HG03460 (cell line): ENCODE measurements around the gene NSF.
"Not testable (repeated sequence)": the region's sequence is repeated elsewhere in the genome, so short reads cannot be mapped to it uniquely, and the experiment has no call there.

Experiments used
- ATAC-seq: cut with Tn5 transposase; IDR thresholded peaks from one replicate; pipeline ENCODE4 v1.9.1; 2021; ENCODE audit not compliant: unreplicated experiment

Gene NSF

GRCh38 chr17:46699014-46699413, 108.5 kb downstream of the NSF start:
- ATAC-seq, result not testable (repeated sequence)

GRCh38 chr17:46717999-46718398, 127.5 kb downstream of the NSF start:
- ATAC-seq, result no peak

- no peak for ATAC-seq
Observed at GRCh38 chr17:46719891-46720290, 129.4 kb downstream of the NSF start.

- no peak for ATAC-seq
Observed at GRCh38 chr17:46720408-46720807, 129.9 kb downstream of the NSF start.

- ATAC-seq, result no peak
Observed at GRCh38 chr17:46722662-46723285, 132.3 kb downstream of the NSF start.

GRCh38 chr17:46726206-46726605, 135.7 kb downstream of the NSF start:
- no peak for ATAC-seq

- ATAC-seq, result no peak
Observed at GRCh38 chr17:46727572-46728348, 137.3 kb downstream of the NSF start.

GRCh38 chr17:46730026-46730425, 139.6 kb downstream of the NSF start:
- no peak for ATAC-seq

GRCh38 chr17:46730679-46731078, 140.2 kb downstream of the NSF start:
- ATAC-seq, result no peak

- ATAC-seq, result no peak
Observed at GRCh38 chr17:46732160-46732559, 141.7 kb downstream of the NSF start.

GRCh38 chr17:46732754-46733398, 142.4 kb downstream of the NSF start:
- no peak for ATAC-seq

- ATAC-seq, result no peak
Observed at GRCh38 chr17:46733837-46734475, 143.5 kb downstream of the NSF start.

GRCh38 chr17:46736100-46736499, 145.6 kb downstream of the NSF start:
- ATAC-seq, result no peak

- no peak for ATAC-seq
Observed at GRCh38 chr17:46737326-46737725, 146.9 kb downstream of the NSF start.

- no peak for ATAC-seq
Observed at GRCh38 chr17:46738544-46738943, 148.1 kb downstream of the NSF start.

- ATAC-seq, result no peak
Observed at GRCh38 chr17:46739982-46740381, 149.5 kb downstream of the NSF start.

- no peak for ATAC-seq
Observed at GRCh38 chr17:46741122-46741730, 150.8 kb downstream of the NSF start.

- ATAC-seq, result no peak
Observed at GRCh38 chr17:46742565-46743270, 152.2 kb downstream of the NSF start.

- no peak for ATAC-seq
Observed at GRCh38 chr17:46744441-46744840, 154.0 kb downstream of the NSF start.

- ATAC-seq, result no peak
Observed at GRCh38 chr17:46745376-46745775, 154.9 kb downstream of the NSF start.

GRCh38 chr17:46751425-46751824, 161.0 kb downstream of the NSF start:
- no peak for ATAC-seq
